Esophagus squamous epithelium (tissue), 5 donors: ENCODE results near the gene GLP2R. TPM values are rescaled to one million over a fixed set of nuclear protein-coding genes. Genes with fewer than 3 reads are reported as not detected.

Source experiments
- DNase-seq: peaks from one replicate; lab custom pipeline; 2025; lab: John Stamatoyannopoulos, UW
- H3K27ac ChIP-seq, 4 donors: fragments of 200-600 bp; sonication (generic); one replicate each; pipeline ENCODE4 v1.5.1; 2016 to 2019; ENCODE audit warnings: mild to moderate bottlenecking in 1 of 4
- H3K27me3 ChIP-seq, 4 donors: fragments of 200-600 bp; sonication (generic); 1 replicate in 3 of 4; 2 replicates in 1 of 4; pipeline versions ENCODE4 v1.5.1 to v1.6.0; 2017 to 2021; ENCODE audit warnings: antibody characterized with exemption in 1 of 4
- H3K36me3 ChIP-seq, 3 donors: fragments of 200-600 bp; sonication (generic); one replicate each; pipeline ENCODE4 v1.5.1; 2016 to 2019
- H3K4me1 ChIP-seq, 3 donors: fragments of 200-600 bp; sonication (generic); one replicate each; pipeline ENCODE4 v1.5.1; 2017 to 2019
- H3K4me3 ChIP-seq, 4 donors: fragments of 200-600 bp; sonication (generic); 1 replicate in 3 of 4; 2 replicates in 1 of 4; pipeline ENCODE4 v1.5.1; 2016 to 2019; ENCODE audit warnings: mild to moderate bottlenecking in 2 of 4, moderate library complexity in 1 of 4
- H3K9me3 ChIP-seq, 3 donors: fragments of 200-600 bp; sonication (generic); one replicate each; pipeline ENCODE4 v1.5.1; 2016 to 2019
- CTCF ChIP-seq, 6 experiments: fragments of 450-650 bp in 4 of 6; fragments of 200-600 bp in 2 of 6; sonication (generic) in 2 of 6; IDR thresholded peaks; one replicate each; pipeline ENCODE4 v1.5.1; 2016 to 2019; ENCODE audit warnings: antibody characterized with exemption in 6 of 6, mild to moderate bottlenecking in 4 of 6, moderate library complexity in 4 of 6
- POLR2A ChIP-seq, 4 donors: fragments of 450-650 bp; IDR thresholded peaks; one replicate each; pipeline ENCODE4 v1.6.1; 2017; ENCODE audit warnings: antibody characterized with exemption in 4 of 4, mild to moderate bottlenecking in 4 of 4, moderate library complexity in 3 of 4
- WGBS, 2 donors: methylation state at CpG; one replicate each; pipeline ENCODE4 v1.1.5; 2018; 5-methylcytosine and 5-hydroxymethylcytosine counted together
- intact Hi-C: fragments of 100-400 bp; cut with DNase I; formaldehyde crosslinking; loops from one replicate; pipeline ENCODE4 v1.15.0; 2022
- total RNA-seq, 4 donors: library from RNA; depleted of rRNA; stranded (reverse); fragments of >200 nt; gene quantifications; one replicate each; pipeline ENCODE4 v1.1.0, GENCODE V29; 2016
- donor health status: DM: yes; HTN: yes; CAD: no.

Gene GLP2R
- total RNA-seq, 4 donors from 2014 or later: 0.21 to 0.95 (median 0.31) TPM; not detected in 1

GRCh38 chr17:9904277-9905077 lies 78.8 kb downstream of the GLP2R start:
- H3K27ac ChIP-seq: no peak overlapping the region
- H3K36me3 ChIP-seq: no peaks in the 10 kb centered on the region
- WGBS, 2 donors: 92 to 95% methylated on average over 23 to 31 of the region's 35 CpGs
- TF ChIP-seq CTCF (IDR thresholded peaks at IDR 0.05): no peak
- TF ChIP-seq POLR2A (IDR thresholded peaks at IDR 0.05): no peak
- H3K9me3 ChIP-seq: no peaks in the 10 kb centered on the region
- H3K4me3 ChIP-seq: no peak overlapping the region
- no peaks in the 10 kb centered on the region for H3K27me3 ChIP-seq
- DNase-seq: no peak
- H3K4me1 ChIP-seq: peaks cover 0 to 14% (median 13%) of the 10 kb centered on the region in 3 donors
- intact Hi-C loops: no loop called here

DNA sequence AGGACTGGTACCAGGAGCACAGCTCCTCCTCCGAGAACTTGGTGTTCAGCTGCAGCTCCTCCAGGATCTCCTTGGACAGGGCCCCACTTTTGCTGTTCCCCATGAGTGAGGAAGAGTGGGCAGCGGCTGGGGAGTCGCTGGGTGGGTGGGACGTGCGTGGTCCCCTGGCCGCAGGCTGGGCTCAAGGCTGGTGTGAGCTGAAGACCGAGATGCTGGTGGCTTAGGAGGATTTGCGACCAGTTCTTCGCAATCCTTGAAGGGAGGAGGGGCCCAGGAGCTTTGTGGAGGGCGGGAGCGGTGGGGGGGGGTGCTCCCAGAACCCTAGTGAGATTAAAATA lies 79.3 kb downstream of the GLP2R start, which contains the start of gene RCVRN:
RCVRN (minus strand) TSS at position 194 of the 338 bp plus-strand sequence; CDS start at position 103, 91 bp downstream.
- WGBS, 2 donors: 86 to 90% methylated on average over 7 to 11 of the region's 11 CpGs
- peaks cover 0 to 9% (median 8%) of the 10 kb centered on the region in 3 donors for H3K4me1 ChIP-seq
- no peaks in the 10 kb centered on the region for H3K36me3 ChIP-seq
- intact Hi-C loops: no loop called here
- no peak for DNase-seq
- no peak for TF ChIP-seq POLR2A (IDR thresholded peaks at IDR 0.05)
- no peak for TF ChIP-seq CTCF (IDR thresholded peaks at IDR 0.05)
- no peaks in the 10 kb centered on the region for H3K9me3 ChIP-seq
- H3K27me3 ChIP-seq: no peaks in the 10 kb centered on the region
- no peak within 1 kb of the TSS for H3K4me3 ChIP-seq
- H3K27ac ChIP-seq: no peak within 1 kb of the TSS

- H3K4me3 ChIP-seq: no peak overlapping the region
- H3K4me1 ChIP-seq: peaks cover 0 to 6% (median 4%) of the 10 kb centered on the region in 3 donors
- H3K9me3 ChIP-seq: no peaks in the 10 kb centered on the region
- intact Hi-C loops: no loop called here
- WGBS, 2 donors: 14 to 33% methylated on average over 4 of the region's 4 CpGs
- no peak for TF ChIP-seq POLR2A (IDR thresholded peaks at IDR 0.05)
- peak in 4 of 6 experiments; percentile 25 to 41 (median 31) for TF ChIP-seq CTCF (IDR thresholded peaks at IDR 0.05)
- no peak for DNase-seq
- H3K36me3 ChIP-seq: no peaks in the 10 kb centered on the region
- H3K27ac ChIP-seq: no peak overlapping the region
- H3K27me3 ChIP-seq: no peaks in the 10 kb centered on the region
Observed at GRCh38 chr17:9905902-9906301, 80.2 kb downstream of the GLP2R start.

GRCh38 chr17:9906616-9907015 lies 80.9 kb downstream of the GLP2R start:
- H3K36me3 ChIP-seq: no peaks in the 10 kb centered on the region
- no peaks in the 10 kb centered on the region for H3K27me3 ChIP-seq
- H3K4me1 ChIP-seq: peaks cover 0 to 6% (median under 1%) of the 10 kb centered on the region in 3 donors
- TF ChIP-seq CTCF (IDR thresholded peaks at IDR 0.05) (no peak), POLR2A (IDR thresholded peaks at IDR 0.05) (no peak)
- DNase-seq: no peak
- no peak overlapping the region for H3K27ac ChIP-seq
- intact Hi-C loops: no loop called here
- no peaks in the 10 kb centered on the region for H3K9me3 ChIP-seq
- 55 to 60% methylated on average over 14 of the region's 14 CpGs for WGBS, 2 donors
- no peak overlapping the region for H3K4me3 ChIP-seq

GRCh38 chr17:9907131-9907530 lies 81.4 kb downstream of the GLP2R start:
- 76 to 80% methylated on average over 7 of the region's 7 CpGs for WGBS, 2 donors
- Histone ChIP-seq H3K27ac (no peak overlapping the region), H3K4me3 (no peak overlapping the region), H3K4me1 (peaks cover 0 to 6% (median 0%) of the 10 kb centered on the region in 3 donors), H3K27me3 (no peaks in the 10 kb centered on the region), H3K36me3 (no peaks in the 10 kb centered on the region), H3K9me3 (no peaks in the 10 kb centered on the region)
- TF ChIP-seq CTCF (IDR thresholded peaks at IDR 0.05) (no peak), POLR2A (IDR thresholded peaks at IDR 0.05) (no peak)
- intact Hi-C loops: no loop called here
- DNase-seq: no peak
